H1 (cell line): Measurements from ENCODE around the gene IDE.

Experiments
- EGR1 ChIP-seq: IDR thresholded peaks from 2 replicates; pipeline ENCODE4 v1.6.1; 2011; ENCODE audit warnings: low read depth, low read length, borderline replicate concordance
- EP300 ChIP-seq, 2 experiments: IDR thresholded peaks; 1 replicate in 1 of 2; 2 replicates in 1 of 2; pipeline ENCODE4 v1.6.1; 2011 to 2012; ENCODE audit warnings: low read depth in 2 of 2, low read length in 2 of 2, mild to moderate bottlenecking in 2 of 2, borderline replicate concordance in 1 of 2, inconsistent platforms in 1 of 2, moderate library complexity in 1 of 2
- GABPA ChIP-seq: IDR thresholded peaks from 2 replicates; pipeline ENCODE4 v1.6.1; 2011; ENCODE audit warnings: mild to moderate bottlenecking, low read length, moderate library complexity, borderline replicate concordance; ENCODE audit not compliant: insufficient read depth
- JUND ChIP-seq: IDR thresholded peaks from 2 replicates; pipeline ENCODE4 v1.6.1; 2011; ENCODE audit warnings: mild to moderate bottlenecking, improper control_type of control experiment, low read length
- RFX5 ChIP-seq: IDR thresholded peaks from 2 replicates; pipeline ENCODE4 v1.6.1; 2011; ENCODE audit warnings: low read depth, low read length, improper control_type of control experiment, borderline replicate concordance
- TCF12 ChIP-seq: IDR thresholded peaks from 2 replicates; pipeline ENCODE4 v1.6.1; 2011; ENCODE audit warnings: low read depth, mild to moderate bottlenecking, low read length
- YY1 ChIP-seq: IDR thresholded peaks from 2 replicates; pipeline ENCODE4 v1.6.1; 2011; ENCODE audit warnings: low read depth, mild to moderate bottlenecking, low read length
- TF ChIP-seq, protein P1 (sequence below), 3 experiments: IDR thresholded peaks; 1 replicate in 2 of 3; 2 replicates in 1 of 3; pipeline versions ENCODE4 v1.5.1 to v1.6.1; 2011; ENCODE audit warnings: low read length in 3 of 3, mild to moderate bottlenecking in 3 of 3, inconsistent platforms in 2 of 3, low read depth in 1 of 3, moderate library complexity in 1 of 3; ENCODE audit not compliant: insufficient read depth in 1 of 3; ENCODE audit errors: control extremely low read depth in 1 of 3

- TF ChIP-seq, protein P1, sequence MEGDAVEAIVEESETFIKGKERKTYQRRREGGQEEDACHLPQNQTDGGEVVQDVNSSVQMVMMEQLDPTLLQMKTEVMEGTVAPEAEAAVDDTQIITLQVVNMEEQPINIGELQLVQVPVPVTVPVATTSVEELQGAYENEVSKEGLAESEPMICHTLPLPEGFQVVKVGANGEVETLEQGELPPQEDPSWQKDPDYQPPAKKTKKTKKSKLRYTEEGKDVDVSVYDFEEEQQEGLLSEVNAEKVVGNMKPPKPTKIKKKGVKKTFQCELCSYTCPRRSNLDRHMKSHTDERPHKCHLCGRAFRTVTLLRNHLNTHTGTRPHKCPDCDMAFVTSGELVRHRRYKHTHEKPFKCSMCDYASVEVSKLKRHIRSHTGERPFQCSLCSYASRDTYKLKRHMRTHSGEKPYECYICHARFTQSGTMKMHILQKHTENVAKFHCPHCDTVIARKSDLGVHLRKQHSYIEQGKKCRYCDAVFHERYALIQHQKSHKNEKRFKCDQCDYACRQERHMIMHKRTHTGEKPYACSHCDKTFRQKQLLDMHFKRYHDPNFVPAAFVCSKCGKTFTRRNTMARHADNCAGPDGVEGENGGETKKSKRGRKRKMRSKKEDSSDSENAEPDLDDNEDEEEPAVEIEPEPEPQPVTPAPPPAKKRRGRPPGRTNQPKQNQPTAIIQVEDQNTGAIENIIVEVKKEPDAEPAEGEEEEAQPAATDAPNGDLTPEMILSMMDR (IDR thresholded peaks at IDR 0.05; ENCODE audit: control extremely low read depth in 1 of 3, insufficient read depth in 1 of 3, low read depth in 1 of 3, low read length in 3 of 3), result no peak
- TF ChIP-seq RFX5, result no peak
- no peak for TF ChIP-seq EP300 (IDR thresholded peaks at IDR 0.05; ENCODE audit: borderline replicate concordance in 1 of 2, low read depth in 2 of 2, low read length in 2 of 2)
- TF ChIP-seq YY1, result no peak
- TF ChIP-seq JUND, result no peak
- TF ChIP-seq TCF12, result no peak
- no peak for TF ChIP-seq EGR1
- TF ChIP-seq GABPA, result no peak
These were observed 20.0 kb upstream of the IDE start for GRCh38 chr10:92593619-92594588.
